HG02763 (cell line): ENCODE data around the gene NGRN.

Experiments used
- ATAC-seq: cut with Tn5 transposase; IDR thresholded peaks from one replicate; pipeline ENCODE4 v1.9.1; 2021; ENCODE audit warnings: mild to moderate bottlenecking, moderate library complexity; ENCODE audit not compliant: unreplicated experiment

The NGRN gene, protein sequence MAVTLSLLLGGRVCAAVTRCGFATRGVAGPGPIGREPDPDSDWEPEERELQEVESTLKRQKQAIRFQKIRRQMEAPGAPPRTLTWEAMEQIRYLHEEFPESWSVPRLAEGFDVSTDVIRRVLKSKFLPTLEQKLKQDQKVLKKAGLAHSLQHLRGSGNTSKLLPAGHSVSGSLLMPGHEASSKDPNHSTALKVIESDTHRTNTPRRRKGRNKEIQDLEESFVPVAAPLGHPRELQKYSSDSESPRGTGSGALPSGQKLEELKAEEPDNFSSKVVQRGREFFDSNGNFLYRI

GRCh38 chr15:90265271-90266060 is at the start of gene NGRN:
Gene NGRN, plus strand, starts transcription at chr15:90265672. Its CDS starts 41 bp downstream, at chr15:90265713.
- peak; percentile 90 for ATAC-seq

GRCh38 chr15:90217671-90218394 is 47.6 kb upstream of the NGRN start:
- ATAC-seq, result no peak

DNA sequence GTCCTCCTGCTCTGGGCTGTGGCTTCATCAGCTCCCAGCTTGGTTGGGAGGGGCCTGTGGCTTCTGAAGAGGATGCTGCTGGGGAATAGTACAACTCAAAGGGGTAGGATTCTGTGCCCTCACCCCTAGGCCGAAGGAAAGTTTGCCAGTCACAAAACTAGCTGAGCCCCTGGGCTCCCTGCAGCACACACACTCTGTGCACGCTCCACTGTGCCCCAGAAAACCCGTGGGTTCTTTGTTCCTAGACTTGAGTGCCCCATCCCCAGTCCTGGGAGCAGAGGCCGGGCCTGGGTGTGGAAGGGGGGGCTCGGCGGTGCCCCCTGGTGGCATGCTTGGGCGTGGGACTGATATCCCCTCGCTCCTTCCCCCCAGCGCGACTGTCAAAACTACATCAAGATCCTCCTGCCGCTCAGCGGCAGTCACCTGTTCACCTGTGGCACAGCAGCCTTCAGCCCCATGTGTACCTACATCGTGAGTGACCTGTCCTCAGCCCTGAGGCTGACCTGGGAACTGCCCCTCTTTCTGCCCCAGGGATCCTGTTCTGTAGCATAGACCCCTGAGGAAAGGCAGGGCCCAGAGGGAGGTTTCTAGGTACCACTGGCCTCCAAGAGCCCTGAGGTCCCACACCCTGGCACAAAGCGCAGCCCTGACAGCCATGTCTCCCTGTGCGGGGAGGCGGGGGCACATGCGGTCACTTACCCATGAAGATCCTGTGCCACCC is 45.9 kb upstream of the NGRN start:
- ATAC-seq, result no peak

DNA sequence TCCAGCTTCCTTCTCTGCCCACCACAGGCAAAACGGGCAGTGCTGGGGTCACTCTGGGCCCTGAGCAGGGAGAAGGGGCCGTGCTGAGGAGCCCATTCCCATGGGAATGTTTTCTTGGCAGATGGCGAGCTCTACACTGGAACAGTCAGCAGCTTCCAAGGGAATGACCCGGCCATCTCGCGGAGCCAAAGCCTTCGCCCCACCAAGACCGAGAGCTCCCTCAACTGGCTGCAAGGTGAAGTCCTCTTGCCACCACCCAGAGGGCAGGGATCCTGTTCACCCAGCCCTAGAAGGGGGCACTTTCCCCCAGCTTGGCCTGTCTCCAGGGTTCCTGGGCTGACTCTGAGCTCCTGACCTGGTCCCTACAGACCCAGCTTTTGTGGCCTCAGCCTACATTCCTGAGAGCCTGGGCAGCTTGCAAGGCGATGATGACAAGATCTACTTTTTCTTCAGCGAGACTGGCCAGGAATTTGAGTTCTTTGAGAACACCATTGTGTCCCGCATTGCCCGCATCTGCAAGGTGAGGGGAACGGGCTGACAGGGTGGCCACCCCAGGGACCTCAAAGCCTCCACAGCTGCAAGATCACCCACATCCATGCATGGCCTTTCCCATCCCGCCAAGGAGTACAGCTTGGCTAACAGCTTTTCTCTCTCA is 44.1 kb upstream of the NGRN start:
- ATAC-seq, result no peak

- ATAC-seq, result no peak
Observed at GRCh38 chr15:90222547-90222946, 42.9 kb upstream of the NGRN start.

DNA sequence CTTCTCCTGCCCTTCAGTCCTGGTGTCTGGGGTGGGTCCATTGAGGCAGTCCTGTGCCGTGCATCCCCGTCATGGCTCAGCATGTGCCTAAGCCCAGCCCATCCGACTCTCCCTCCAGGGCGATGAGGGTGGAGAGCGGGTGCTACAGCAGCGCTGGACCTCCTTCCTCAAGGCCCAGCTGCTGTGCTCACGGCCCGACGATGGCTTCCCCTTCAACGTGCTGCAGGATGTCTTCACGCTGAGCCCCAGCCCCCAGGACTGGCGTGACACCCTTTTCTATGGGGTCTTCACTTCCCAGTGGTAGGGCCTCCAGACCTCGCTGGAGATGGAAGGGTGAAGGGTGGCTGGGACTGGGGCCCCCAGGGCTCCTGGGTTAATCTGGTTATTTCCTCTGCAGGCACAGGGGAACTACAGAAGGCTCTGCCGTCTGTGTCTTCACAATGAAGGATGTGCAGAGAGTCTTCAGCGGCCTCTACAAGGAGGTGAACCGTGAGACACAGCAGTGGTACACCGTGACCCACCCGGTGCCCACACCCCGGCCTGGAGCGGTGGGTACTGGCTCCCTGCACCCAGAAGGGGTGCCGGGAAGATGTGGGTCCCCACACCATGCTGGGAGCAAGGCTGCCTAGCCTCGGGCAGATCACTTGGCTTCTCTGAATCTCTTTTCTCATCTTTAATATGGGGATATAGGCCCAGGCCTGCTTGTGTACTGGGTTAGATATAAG is 41.9 kb upstream of the NGRN start:
- no peak for ATAC-seq

DNA sequence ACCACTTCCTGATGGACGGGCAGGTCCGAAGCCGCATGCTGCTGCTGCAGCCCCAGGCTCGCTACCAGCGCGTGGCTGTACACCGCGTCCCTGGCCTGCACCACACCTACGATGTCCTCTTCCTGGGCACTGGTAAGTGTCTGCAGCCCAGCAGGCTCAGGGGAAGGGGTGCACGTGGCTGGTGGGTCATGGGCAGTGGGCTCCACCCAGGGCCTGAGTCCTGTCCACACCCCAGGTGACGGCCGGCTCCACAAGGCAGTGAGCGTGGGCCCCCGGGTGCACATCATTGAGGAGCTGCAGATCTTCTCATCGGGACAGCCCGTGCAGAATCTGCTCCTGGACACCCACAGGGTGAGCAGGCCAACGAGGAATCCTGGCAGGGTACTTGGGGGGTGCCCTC is 40.4 kb upstream of the NGRN start:
- ATAC-seq, result no peak

- ATAC-seq, result no peak
Observed at GRCh38 chr15:90225504-90226234, 39.8 kb upstream of the NGRN start.

DNA sequence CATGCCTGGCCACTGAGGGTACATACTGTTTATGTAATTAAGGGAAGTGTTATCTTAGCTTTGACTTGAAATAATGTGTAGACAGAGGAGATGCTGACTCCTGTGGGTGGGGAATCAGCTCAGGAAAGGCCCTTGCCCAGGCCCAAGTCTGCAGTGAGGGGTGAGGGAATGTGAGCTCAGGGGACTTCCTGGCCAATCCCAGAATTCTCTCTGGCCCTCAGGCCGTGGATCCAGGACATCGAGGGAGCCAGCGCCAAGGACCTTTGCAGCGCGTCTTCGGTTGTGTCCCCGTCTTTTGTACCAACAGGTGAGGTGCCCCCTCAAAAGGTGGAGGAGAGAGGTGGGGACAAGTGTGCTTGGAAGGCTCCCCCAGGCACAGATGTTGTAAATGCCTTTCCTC is 38.1 kb upstream of the NGRN start:
- no peak for ATAC-seq

GRCh38 chr15:90227816-90228772 is 37.4 kb upstream of the NGRN start:
- no peak for ATAC-seq

DNA sequence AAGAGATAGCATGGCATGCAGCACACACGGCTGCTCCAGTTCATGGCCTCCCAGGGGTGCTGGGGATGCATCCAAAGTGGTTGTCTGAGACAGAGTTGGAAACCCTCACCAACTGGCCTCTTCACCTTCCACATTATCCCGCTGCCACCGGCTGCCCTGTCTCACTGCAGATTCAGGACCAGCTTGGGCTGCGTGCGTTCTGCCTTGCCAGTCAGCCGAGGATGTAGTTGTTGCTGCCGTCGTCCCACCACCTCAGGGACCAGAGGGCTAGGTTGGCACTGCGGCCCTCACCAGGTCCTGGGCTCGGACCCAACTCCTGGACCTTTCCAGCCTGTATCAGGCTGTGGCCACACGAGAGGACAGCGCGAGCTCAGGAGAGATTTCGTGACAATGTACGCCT is 36.5 kb upstream of the NGRN start:
- no peak for ATAC-seq

DNA sequence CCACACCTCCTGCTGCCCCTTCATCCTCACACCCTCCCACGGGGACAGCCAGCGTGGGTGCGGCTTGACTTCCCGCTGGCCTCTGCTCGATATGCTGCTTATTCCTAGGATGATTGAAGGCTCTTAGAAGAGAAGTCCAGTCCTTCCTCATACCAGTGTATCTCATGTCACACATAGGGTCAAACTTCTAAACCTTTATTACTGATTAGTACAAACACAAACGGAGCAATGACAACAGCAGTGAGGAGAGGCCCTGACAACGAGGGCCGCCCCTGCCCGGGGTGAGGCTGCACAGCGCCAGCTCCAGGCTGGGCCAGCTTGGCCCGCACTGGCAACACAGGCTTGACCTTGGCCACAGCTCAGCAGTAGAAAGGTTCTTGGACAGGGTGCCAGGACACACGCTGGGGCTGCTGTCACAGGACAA is 35.4 kb upstream of the NGRN start:
- ATAC-seq, result no peak

GRCh38 chr15:90230610-90231009 is 34.9 kb upstream of the NGRN start:
- ATAC-seq, result no peak

- no peak for ATAC-seq
Observed at GRCh38 chr15:90231028-90232017, 34.1 kb upstream of the NGRN start.

DNA sequence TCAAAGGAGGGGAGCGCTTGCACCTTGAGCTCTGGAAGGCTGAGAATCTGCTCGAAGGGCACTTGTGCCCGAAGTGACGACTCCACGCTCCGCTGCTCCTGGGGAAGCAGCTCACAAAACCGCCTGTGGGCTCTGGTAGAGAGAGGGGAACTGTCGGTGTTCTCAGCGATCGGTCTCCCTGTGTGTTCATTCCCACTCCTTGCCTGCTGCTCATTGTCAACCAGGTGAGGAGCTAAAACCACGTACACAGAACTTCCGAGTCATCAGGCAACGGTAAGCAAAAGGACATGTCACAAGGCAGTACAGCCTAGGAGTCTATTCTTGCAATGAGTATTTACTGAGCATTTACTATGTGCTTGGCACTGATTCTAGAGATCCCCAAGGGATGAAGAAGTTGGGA is 33.3 kb upstream of the NGRN start:
- no peak for ATAC-seq

- no peak for ATAC-seq
Observed at GRCh38 chr15:90232941-90233386, 32.5 kb upstream of the NGRN start.
